ENCODE data around the gene TRIM27.

Gene TRIM27

DNA sequence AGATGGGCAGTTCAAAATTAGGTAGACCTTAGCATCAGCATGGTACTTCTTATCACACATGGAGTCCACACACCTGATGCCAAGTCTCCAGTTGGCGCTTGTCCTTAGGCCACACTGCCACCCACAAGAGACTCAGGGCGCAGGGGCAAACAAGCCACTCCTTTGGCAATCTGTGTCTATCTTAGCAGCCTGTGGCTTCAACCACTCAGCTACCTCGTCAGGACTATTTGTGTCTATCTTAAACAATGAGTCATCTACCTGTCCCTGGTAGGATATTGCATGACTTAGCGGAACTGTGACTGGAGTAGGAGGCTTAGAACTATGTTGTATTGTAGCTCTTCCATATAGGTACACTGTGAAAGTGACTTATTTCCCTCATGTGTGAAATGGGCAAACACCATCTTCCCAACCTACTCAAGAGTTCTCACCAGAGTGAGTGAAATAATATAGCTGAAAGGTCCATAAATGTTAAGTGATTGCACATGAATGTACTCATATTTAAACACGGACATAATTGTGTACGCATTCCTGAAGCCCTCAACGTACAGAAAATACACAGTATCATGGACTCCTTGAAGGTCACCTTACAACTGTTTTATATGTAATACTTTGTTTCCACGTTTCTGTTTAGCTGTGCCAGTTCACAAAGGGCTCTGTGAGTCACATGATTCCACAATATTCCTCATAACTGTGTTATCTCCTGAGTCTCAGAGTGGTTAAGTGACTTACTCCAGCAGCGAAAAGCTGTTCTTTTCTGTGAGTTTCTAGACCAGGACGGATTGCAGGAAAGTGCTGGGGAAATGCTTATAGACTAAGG is 1.6 kb downstream of the TRIM27 start:
- TF ChIP-seq CREB5 (CRISPR knock-in tag; IDR thresholded peaks at IDR 0.05; ENCODE audit: low read depth), result no peak
- TF ChIP-seq ESRRG (CRISPR knock-in tag; IDR thresholded peaks at IDR 0.05), result no peak
- TF ChIP-seq, protein P1, sequence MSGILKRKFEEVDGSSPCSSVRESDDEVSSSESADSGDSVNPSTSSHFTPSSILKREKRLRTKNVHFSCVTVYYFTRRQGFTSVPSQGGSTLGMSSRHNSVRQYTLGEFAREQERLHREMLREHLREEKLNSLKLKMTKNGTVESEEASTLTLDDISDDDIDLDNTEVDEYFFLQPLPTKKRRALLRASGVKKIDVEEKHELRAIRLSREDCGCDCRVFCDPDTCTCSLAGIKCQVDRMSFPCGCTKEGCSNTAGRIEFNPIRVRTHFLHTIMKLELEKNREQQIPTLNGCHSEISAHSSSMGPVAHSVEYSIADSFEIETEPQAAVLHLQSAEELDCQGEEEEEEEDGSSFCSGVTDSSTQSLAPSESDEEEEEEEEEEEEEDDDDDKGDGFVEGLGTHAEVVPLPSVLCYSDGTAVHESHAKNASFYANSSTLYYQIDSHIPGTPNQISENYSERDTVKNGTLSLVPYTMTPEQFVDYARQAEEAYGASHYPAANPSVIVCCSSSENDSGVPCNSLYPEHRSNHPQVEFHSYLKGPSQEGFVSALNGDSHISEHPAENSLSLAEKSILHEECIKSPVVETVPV (CRISPR knock-in tag; IDR thresholded peaks at IDR 0.05), result no peak
- TF ChIP-seq ZNF565 (CRISPR knock-in tag; conservative IDR thresholded peaks at IDR 0.05; ENCODE audit: low read depth), result no peak
- TF ChIP-seq ZFP30 (CRISPR knock-in tag; IDR thresholded peaks at IDR 0.05), result no peak
- no peak for TF ChIP-seq OSR1 (CRISPR knock-in tag; IDR thresholded peaks at IDR 0.05)
- TF ChIP-seq PATZ1 (CRISPR knock-in tag; IDR thresholded peaks at IDR 0.05; ENCODE audit: borderline replicate concordance), result no peak
- TF ChIP-seq ARNTL (CRISPR knock-in tag; IDR thresholded peaks at IDR 0.05; ENCODE audit: borderline replicate concordance, low read depth), result no peak
- TF ChIP-seq SNAI2 (CRISPR knock-in tag; IDR thresholded peaks at IDR 0.05), result no peak
- no peak for TF ChIP-seq RARB (CRISPR knock-in tag; IDR thresholded peaks at IDR 0.05)
- TF ChIP-seq CSDC2 (CRISPR knock-in tag; IDR thresholded peaks at IDR 0.05), result no peak
- TF ChIP-seq, protein P2, sequence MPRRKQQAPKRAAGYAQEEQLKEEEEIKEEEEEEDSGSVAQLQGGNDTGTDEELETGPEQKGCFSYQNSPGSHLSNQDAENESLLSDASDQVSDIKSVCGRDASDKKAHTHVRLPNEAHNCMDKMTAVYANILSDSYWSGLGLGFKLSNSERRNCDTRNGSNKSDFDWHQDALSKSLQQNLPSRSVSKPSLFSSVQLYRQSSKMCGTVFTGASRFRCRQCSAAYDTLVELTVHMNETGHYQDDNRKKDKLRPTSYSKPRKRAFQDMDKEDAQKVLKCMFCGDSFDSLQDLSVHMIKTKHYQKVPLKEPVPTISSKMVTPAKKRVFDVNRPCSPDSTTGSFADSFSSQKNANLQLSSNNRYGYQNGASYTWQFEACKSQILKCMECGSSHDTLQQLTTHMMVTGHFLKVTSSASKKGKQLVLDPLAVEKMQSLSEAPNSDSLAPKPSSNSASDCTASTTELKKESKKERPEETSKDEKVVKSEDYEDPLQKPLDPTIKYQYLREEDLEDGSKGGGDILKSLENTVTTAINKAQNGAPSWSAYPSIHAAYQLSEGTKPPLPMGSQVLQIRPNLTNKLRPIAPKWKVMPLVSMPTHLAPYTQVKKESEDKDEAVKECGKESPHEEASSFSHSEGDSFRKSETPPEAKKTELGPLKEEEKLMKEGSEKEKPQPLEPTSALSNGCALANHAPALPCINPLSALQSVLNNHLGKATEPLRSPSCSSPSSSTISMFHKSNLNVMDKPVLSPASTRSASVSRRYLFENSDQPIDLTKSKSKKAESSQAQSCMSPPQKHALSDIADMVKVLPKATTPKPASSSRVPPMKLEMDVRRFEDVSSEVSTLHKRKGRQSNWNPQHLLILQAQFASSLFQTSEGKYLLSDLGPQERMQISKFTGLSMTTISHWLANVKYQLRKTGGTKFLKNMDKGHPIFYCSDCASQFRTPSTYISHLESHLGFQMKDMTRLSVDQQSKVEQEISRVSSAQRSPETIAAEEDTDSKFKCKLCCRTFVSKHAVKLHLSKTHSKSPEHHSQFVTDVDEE (CRISPR knock-in tag; IDR thresholded peaks at IDR 0.05), result no peak
- TF ChIP-seq, protein P3, sequence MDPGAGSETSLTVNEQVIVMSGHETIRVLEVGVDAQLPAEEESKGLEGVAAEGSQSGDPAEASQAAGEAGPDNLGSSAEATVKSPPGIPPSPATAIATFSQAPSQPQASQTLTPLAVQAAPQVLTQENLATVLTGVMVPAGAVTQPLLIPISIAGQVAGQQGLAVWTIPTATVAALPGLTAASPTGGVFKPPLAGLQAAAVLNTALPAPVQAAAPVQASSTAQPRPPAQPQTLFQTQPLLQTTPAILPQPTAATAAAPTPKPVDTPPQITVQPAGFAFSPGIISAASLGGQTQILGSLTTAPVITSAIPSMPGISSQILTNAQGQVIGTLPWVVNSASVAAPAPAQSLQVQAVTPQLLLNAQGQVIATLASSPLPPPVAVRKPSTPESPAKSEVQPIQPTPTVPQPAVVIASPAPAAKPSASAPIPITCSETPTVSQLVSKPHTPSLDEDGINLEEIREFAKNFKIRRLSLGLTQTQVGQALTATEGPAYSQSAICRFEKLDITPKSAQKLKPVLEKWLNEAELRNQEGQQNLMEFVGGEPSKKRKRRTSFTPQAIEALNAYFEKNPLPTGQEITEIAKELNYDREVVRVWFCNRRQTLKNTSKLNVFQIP (CRISPR knock-in tag; IDR thresholded peaks at IDR 0.05; ENCODE audit: borderline replicate concordance, low read depth), result no peak
- no peak for TF ChIP-seq BACH2 (CRISPR knock-in tag; IDR thresholded peaks at IDR 0.05; ENCODE audit: borderline replicate concordance)
- TF ChIP-seq GLIS3 (CRISPR knock-in tag; IDR thresholded peaks at IDR 0.05), result no peak
- TF ChIP-seq ZC3H10 (CRISPR knock-in tag; IDR thresholded peaks at IDR 0.05), result no peak
- peak; percentile 5 for ATAC-seq

DNA sequence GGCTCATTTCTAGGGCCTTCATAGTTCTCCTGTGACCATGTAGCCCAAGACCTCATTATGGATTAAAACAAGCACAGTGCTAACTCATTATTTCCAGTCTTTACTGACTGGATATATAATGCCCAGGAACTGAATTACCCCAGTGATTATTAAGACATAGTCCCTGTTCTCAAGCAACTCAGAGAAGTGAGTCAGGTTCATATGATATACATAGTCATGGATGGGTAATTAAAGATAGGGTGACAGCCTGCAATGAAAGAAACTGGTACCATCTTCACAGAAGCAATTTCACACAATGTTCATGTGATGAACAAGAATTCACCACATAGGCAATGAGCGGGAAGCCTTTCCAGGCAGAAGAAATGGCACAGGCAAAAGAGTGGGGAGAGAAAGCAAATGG is 3.5 kb downstream of the TRIM27 start:
- TF ChIP-seq ZNF70 (CRISPR knock-in tag; IDR thresholded peaks at IDR 0.05) (no peak), GLIS3 (CRISPR knock-in tag; IDR thresholded peaks at IDR 0.05) (no peak), ZNF8 (CRISPR knock-in tag; IDR thresholded peaks at IDR 0.05) (no peak), PPARA (CRISPR knock-in tag; IDR thresholded peaks at IDR 0.05; ENCODE audit: borderline replicate concordance) (no peak), ZNF565 (CRISPR knock-in tag; conservative IDR thresholded peaks at IDR 0.05; ENCODE audit: low read depth) (no peak), ZFP3 (CRISPR knock-in tag; IDR thresholded peaks at IDR 0.05) (no peak), RARB (CRISPR knock-in tag; IDR thresholded peaks at IDR 0.05) (no peak), CREB5 (CRISPR knock-in tag; IDR thresholded peaks at IDR 0.05; ENCODE audit: low read depth) (no peak), ARNTL (CRISPR knock-in tag; IDR thresholded peaks at IDR 0.05; ENCODE audit: borderline replicate concordance, low read depth) (no peak), TCF4 (CRISPR knock-in tag; IDR thresholded peaks at IDR 0.05; ENCODE audit: borderline replicate concordance) (no peak), PATZ1 (CRISPR knock-in tag; IDR thresholded peaks at IDR 0.05; ENCODE audit: borderline replicate concordance) (no peak), ESRRG (CRISPR knock-in tag; IDR thresholded peaks at IDR 0.05) (no peak)
- TF ChIP-seq, protein P1 (CRISPR knock-in tag; IDR thresholded peaks at IDR 0.05), result no peak
- TF ChIP-seq, protein P3 (CRISPR knock-in tag; IDR thresholded peaks at IDR 0.05; ENCODE audit: borderline replicate concordance, low read depth), result no peak
- ATAC-seq, result no peak
